ENCODE results near the gene DEFB125.
"Not testable (repeated sequence)": the region's sequence is repeated elsewhere in the genome, so short reads cannot be mapped to it uniquely, and the experiment has no call there.

GRCh38 chr20:97691-98090 lies 10.2 kb downstream of the DEFB125 start:
- TF ChIP-seq, protein P1, sequence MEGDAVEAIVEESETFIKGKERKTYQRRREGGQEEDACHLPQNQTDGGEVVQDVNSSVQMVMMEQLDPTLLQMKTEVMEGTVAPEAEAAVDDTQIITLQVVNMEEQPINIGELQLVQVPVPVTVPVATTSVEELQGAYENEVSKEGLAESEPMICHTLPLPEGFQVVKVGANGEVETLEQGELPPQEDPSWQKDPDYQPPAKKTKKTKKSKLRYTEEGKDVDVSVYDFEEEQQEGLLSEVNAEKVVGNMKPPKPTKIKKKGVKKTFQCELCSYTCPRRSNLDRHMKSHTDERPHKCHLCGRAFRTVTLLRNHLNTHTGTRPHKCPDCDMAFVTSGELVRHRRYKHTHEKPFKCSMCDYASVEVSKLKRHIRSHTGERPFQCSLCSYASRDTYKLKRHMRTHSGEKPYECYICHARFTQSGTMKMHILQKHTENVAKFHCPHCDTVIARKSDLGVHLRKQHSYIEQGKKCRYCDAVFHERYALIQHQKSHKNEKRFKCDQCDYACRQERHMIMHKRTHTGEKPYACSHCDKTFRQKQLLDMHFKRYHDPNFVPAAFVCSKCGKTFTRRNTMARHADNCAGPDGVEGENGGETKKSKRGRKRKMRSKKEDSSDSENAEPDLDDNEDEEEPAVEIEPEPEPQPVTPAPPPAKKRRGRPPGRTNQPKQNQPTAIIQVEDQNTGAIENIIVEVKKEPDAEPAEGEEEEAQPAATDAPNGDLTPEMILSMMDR (IDR thresholded peaks at IDR 0.05) = not testable (repeated sequence)
- not testable (repeated sequence) for TF ChIP-seq POLR2A (IDR thresholded peaks at IDR 0.05)
